HG03280 (cell line): ENCODE measurements around the gene FOXE1.

ENCODE experiments used
- ATAC-seq: cut with Tn5 transposase; IDR thresholded peaks from one replicate; pipeline ENCODE4 v1.9.1; 2021; ENCODE audit warnings: mild to moderate bottlenecking, moderate library complexity; ENCODE audit not compliant: unreplicated experiment

The FOXE1 gene

DNA sequence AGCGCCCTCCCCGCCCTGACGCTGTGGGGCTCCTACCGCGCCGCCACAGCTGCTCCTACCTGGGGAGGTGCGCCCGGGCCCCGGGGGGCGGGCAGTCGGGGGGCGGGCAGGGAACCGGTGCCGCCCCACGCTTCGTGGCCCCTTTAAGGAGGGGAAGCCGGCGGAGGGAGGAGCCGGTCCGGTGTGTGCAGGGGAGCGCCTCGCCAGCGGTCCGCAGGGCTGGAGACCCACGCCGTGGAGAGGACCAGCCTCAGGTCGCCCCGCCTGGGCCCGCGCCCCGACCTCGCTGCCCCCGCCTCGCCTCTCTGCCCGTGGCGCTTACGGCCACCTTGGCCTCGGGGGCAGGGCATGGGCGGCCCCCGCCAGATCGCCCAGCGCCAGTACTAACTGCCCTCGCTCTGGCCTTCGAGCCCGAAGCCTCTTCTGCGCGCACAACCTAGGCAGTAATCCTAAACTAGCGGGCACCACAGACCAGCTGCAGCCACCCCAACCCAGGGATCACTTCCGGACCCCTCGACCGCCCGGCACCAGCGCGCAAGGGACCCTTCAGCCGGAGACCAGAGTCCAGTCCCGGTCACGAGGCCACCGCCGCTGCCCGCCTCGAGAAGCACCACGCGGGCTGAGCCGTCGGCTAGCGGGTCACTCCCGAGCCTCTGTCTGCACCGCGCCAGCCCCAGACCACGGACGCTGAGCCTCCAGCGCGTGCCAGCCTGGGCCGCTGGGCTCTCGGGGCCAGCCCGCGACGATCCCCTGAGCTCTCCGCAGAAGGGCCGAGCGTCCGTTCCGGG is at the start of gene FOXE1:
Gene FOXE1 (plus strand): TSS at position 171 of the 788 bp plus-strand sequence. CDS start 689 bp downstream, outside the sequence.
- no peak for ATAC-seq

DNA sequence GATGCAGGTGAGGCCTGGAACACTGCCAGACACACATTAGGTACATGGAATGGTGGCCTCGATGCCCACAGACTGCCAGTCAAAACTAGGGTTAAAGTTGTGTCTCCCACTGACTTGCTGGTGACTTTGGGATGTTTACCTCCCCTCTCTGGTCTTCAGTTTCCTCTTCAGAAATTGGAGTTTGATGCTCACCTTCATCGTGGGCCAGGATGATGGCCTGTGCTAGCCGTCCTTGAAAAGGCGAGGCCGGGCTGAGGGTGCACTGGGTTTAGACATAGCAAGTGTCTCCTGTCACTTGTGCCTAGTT is 49.0 kb upstream of the FOXE1 start:
- no peak for ATAC-seq

DNA sequence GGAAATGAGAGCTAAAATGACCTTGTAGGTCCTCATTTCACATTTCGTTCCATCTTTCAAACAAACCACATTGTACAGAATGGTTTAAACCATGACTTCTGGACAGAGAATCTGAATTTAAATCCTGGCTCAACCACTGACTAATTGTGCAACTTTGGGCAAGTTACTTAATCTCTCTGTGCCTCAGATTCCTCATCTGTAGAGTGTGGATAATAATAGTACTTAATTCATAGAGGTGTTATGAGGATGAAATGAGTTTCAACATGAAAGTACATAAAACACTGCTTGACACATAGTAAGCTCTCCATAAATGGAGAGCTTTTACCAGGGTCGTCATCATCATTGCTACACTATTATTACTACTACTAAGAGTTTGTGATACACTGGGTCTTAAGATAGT is 46.3 kb upstream of the FOXE1 start:
- no peak for ATAC-seq

DNA sequence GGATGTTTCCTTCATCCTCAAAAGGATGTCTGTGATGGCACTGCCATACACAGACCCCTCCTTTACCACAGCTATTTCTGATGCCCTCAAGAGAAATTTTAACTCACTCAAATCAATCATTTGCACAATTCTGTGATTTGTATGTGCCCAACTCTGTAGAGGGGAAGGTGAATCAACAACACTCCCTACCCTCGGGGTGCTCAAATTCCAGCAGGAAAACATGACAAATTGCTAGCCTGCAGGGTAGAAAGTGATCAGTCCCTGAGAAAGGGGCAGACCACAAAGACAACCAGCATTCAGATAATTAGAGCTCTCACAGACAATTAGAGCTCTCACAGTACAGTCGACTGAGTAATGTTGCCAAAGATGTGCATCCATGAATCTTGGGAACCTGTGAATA is 45.3 kb upstream of the FOXE1 start:
- no peak for ATAC-seq

DNA sequence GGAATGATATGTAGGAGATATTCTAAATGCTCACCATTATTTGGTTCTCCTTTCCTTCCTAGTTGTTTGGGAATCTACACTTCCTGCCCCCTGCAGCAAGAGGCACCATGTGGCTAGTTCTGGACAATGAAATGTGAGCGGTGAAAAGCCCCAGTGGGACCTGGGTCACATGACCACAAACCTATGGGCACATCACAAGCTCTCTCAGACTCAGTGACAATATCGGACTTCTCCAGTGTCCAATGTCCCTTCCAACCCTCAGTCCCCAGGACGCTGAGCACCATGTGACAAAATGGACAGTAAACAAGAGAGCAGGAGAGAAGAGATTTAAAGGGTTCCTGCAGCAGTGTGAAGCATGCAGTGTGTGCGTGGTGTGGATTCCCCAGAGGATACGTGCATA is 44.6 kb upstream of the FOXE1 start:
- ATAC-seq: no peak

DNA sequence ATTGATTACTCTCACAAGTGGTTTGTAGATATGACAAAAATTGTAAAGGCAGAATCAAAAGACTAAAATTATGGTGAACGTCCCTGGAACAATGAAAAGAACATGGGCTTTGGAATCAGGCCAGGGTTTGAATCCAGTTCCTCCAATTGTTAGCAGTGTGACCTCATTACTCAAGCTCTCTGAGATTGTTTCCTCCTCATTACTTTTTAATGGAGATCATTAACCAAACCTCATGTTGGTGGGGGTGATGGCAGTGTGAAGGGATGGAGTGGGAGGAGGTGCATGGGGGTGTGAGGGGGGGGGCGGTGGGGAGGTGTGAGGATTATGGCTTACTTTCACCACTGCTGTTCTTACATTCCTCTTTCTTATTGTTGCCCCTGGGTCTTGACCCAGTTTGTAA is 44.1 kb upstream of the FOXE1 start:
- no peak for ATAC-seq

DNA sequence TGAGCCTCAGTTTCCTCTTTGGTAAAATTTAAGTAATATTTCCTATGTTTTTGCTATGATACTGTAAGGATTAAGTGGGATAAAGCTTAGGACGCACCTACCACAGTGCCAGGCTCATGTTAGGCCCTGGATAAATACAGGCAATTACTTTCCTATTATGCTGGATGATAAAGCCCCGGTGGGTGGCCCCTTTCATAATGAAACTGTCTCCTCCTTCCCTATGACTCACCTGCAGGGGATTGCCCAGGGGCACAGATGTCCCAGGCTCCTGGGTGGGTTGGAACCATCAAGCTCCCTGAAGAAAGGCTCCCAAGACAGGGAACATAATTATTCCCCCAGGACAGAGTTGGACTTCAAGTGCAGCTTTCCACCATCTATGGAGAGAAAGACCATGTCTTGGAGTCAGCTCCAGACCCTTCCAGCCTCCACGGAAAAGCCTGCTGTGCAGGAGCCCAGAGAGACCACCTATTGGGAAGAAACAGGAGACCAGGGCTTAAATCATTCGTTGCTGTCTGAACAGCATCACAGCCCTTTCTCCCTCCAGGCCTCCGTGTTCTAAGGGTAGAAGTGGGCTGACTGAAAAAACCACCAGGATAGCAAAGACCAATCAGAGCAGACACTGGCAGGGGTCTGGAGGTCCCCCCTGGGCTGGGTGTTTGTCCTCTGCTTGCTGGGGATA is 43.2 kb upstream of the FOXE1 start:
- no peak for ATAC-seq

DNA sequence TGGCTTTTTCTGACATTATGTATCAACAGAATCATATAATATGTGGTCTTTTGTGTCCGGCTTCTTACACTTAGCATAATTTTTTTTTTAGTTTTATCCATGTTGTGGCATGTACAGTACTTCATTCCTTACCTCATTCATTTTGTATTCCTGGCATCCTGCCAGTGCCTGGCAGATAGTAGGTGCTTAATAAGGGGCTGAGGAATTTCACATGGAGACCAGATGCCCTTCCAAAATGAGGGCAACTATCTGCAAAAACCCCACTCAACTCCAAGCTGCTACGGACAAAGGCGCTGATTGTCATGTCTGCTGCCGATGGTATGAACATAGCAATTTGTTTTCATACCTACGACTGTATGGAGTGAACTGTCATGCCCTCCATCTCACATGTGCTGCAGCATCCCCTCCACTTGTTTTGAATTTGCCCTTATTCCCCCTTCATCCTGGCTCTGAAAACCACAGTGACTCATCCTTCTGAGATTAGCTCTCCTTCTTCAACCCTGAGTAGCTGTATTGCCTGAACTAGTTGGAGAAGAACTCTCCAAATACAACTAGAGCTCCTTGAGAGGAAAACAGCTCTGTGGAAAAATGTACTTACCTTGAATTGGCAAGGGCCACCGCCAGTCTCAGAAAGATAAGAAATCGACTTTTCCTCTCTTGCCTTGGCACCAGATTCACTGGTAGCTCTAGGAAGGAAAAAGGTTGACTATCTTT is 41.3 kb upstream of the FOXE1 start:
- no peak for ATAC-seq

DNA sequence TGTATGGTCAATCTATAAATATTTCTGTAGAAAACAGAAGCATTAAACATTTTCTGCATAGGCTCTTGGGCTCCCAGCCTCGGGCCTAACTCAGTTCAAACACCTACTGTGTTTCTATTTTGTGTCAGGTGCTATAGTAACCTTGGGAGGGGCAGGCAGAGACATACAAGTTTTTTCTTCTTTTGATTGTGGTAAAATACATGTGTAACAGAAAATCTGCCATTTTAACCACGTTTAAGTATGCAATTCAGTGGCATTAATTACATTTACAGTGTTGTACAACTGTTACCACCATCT is 40.8 kb upstream of the FOXE1 start:
- ATAC-seq: no peak

DNA sequence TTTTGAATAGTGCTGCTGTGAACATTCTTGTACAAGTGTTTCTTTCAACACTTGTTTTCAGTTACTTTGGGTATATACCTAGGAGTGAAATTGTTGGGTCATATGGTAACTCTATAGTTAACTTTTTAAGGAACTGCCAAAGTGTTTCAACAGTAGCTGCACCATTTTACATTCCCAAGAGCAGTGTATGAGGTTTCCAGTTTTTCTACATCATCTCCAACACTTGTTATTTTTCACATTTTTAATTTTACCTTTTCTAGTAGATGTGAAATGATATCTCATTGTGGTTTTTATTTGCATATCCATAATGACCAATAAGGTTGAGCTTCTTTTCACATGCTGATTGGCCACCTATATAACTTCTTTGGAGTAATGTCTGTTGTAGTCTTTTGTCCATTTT is 40.0 kb upstream of the FOXE1 start:
- no peak for ATAC-seq

DNA sequence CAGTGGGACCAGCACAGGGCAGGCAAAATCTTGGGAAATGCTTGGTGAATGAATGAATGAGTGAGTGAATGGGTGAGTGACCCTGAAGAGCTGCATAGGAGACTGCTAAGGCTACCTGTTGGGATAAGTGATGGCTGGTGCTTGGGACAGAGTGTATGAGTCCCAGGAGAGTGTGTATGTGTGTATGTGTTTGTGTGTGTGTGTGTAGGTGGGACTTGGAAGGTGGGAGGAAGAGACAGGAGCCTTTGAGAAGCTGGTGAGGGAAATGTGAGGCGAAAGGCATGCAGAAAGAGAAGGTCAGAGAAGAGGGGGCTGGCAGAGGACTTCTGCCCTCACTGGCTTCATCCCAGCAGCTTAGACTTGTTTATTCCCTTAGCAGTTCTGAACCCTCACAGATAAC is 33.3 kb upstream of the FOXE1 start:
- no peak for ATAC-seq

DNA sequence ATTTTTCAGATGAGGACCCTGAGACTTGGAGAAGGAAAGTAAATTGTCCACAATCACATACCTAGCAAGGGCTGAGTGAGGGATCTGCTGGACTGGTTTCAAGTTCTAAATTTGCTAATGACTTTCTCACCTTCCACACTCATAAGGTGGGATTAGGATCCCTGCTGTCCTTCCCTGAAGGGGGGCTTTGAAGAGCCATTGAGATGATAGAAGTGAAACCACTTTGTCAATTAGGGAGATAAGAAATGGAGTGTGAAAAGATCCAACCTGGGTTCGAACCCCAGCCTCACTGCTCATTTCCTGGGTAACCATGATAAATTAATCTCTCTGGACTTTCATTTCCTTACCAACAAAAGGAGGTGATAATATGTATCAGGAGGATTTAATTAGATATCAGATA is 32.7 kb upstream of the FOXE1 start:
- ATAC-seq: no peak

DNA sequence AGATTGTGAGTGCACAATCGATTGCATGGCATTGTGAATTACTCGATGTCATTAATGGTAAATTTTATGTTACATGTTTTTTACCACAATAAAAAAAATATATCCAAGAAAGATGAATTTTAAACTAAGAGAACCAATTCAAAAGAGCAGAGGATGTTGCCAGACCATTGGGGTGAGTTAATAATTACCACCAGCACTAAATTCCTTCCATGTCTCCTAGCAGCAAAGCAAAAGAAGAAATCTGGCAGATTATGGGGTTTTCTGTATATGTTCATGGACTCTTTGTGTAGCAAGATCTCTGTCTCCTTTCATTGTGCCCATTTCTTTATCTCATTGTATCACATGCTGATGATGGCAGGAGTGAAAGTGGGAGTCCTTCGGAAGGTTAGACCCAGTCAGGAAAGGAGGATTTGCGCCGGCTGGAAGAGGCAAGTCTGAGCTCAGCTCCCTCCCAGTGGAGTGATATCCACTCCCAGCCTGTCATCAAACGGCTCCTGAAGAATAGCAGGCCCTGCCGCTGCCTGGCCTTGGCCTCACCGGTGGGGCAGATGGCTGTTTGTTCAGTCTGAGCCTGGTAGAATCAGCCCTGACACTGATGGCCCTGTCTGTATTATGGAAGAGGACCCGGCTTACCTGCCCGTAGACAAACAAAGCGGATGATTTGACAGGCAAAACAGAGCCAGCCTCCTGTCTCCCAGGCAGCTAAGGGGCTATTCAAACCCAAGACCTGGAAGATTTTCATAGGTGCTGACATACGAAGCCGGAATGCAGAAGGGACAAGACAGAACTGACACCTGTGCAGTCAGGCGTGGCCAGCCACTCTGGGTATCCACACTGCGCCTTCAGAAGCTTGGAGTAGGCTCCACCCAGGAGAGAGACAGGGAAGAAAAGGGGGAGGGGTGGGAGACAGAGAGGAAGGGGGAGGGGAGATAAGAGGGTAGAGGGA is 21.9 kb upstream of the FOXE1 start:
- no peak for ATAC-seq

DNA sequence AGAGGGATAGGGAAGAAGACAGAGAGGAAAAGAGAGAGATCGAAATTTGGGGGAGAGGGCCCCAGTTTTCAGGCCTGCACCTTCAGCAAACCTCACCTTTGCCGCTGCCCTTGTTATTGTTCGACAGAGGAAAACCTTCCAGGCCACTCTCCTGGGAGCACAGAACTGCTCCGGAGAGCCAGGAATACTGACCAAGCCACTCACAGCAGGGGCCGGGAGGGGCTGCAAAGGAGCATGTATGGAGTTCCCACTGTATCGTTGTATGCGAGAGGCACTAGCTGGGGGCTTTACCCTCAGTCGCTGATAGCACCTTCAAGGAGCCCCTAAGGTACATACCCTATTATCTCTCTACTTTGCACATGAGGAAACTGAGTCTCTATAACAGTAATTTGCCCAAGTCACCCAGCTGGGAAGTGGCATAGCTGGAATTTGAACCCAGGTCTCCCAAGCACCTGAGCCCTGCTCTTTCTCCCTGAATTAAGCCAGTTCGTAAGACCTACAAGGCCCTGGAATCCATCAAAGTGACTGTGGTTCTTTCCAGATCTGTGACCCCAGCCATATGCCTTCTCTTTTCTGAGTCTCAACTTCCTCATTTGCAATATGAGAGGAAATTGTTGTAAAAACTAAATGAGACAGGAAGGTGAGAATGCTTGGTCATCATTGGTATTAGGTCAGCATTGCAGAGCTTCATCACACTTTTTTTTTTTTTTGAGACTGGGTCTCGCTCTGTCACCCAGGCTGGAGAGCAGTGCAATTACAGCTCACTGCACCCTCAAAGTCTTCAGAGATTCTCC is 21.0 kb upstream of the FOXE1 start:
- ATAC-seq: no peak

DNA sequence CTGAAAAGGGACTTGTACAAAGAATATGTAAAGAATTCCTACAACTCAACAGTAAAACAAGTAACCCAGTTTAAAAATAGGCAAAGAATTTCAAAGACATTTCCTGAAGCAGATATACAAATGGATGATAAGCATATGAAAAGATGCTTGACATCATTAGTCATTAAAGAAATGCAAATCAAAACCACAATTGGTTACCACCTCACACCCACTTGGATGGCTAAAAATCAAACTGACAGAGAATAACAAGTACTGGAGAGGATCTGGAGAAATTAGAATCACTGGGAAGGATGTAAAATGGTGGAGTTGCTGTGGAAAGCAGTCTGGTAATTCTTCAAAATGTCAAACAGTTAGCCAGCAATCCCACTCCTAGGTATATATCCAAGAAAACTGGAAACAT is 12.5 kb upstream of the FOXE1 start:
- no peak for ATAC-seq

DNA sequence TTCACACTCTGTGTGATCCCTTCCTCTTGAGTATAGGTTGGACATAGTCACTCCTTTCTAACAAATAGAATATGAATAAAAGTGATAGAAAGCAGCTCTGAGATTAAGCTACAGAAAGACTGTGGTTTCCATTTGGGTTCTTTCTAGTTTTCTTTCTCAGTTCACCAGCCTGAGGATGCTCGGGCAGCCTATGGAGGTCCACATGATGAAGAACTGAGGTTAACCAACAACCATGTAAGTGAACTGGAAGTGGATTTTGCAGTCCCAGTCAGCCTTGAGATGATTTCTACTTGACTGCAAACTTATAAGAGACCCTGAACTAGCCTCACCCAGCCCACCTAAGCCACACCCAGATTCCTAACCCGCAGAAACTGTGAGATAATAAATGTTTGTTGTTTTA is 10.1 kb upstream of the FOXE1 start:
- no peak for ATAC-seq

DNA sequence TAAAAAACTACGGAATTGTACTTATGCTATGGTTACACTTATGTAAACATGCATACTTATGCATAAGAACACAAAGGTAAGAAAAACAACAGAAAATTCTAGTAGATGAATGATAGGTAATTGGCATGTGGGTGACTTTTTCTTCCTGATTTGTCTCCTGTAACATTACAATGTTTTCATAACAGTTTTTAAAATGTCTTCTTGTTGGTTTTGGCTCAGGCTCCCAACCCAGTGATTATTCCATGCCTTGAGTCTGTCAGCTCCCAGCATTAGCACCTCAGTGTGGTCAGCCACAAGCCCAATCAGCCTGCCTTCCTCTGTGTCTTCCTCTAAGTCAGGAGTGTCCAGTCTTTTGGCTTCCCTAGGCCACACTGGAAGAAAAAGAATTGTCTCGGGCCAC is 7.9 kb upstream of the FOXE1 start:
- no peak for ATAC-seq

DNA sequence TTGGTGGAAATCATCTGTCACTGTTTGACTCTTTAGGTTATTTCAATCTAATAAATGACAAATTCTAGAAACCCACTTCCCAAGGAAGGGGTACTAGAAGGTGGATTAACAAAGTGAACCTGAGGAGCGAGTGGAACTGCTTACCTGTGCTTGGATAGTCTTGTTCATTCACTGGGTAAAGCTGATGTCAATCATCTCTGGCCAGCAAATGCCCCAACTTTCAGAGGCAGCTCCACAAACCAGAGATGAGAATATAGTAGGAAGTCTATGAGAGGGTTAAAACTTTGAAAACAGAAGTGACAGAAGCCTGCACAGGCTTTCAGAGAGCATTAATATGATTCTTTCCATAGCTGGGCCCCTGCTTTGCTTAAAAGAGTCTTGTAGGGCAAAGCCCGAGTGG is 7.3 kb upstream of the FOXE1 start:
- ATAC-seq: no peak

DNA sequence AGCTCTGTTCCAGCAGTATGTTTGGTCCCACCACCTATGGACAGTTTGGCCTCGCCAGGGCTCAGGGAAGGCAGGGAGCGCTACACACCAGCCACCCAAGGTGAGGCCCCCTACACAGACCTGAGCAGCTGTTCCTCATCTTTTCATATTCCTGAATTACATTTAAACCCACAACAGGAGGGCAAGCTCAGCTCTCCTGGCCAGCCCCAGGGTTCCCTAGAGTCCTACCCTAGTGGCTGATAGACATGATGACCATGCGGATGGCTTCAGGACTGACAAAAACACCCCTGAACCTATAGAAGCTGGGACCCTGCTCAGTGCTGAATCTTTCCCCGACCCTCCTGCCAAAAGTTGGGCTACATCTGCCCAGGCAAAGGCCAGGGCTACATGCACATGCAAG is 6.7 kb upstream of the FOXE1 start:
- ATAC-seq: no peak

DNA sequence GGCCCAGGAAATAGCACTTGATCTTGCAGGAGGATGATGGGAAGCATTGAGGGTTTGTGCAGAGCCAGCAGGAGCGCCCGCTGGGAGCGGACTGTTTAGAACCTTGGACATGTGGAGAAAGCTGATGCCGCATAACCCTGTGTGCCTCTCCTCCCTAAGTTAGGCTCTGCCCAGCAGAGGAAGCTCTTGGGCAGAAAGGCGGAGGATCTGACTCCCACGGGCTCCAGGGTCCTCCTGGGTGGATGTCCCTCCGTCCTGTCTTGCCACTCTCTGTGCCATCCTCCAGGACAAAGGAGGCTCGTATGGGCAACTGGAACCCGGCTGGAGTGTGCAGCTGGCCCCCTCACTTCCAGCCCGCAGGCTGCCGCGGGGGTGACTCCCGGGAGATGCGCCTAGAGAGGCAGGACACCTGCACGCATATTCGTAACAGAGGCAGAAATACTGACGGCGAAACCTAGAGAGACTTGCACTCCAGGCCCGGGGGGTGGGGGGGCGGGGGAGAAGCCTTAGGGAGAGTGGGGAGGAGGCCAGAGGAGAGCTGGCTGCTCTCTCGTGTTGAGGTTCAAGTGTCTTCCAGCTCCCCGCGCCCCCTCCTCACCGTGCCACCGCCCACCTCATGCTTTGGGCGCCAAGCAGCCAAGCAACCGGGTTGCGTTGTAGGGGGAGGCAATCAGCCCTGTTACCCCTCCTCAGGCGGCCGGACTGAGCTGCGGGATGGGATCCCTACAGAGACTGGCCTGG is 5.4 kb upstream of the FOXE1 start:
- no peak for ATAC-seq
